ENCODE measurements around the gene DNAJC4.
A peak's percentile ranks its signal among the peaks of the same experiment; 100 is the strongest.
"Not testable (repeated sequence)": the region's sequence is repeated elsewhere in the genome, so short reads cannot be mapped to it uniquely, and the experiment has no call there.

DNAJC4 gene

DNA sequence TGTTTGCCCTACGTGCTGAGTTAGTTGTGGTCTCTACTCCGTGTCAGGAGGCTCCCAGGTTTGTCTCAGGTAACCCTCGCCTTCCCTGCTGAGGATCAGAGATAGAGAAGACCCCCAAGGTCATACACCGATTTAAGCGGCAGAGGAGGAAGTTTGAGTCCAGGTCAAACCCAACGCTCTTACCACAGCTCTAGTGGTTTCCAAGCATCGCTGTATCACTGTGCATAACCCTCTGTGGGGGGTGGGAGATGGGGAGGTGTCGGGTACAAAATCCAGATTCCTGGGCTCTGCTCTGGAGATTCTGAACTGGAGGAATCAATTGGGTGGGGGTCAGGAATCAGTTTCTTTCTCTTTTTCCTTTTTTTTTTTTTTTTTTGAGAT, 627 bp downstream of the DNAJC4 start:
- no peak for DNase-seq

DNA sequence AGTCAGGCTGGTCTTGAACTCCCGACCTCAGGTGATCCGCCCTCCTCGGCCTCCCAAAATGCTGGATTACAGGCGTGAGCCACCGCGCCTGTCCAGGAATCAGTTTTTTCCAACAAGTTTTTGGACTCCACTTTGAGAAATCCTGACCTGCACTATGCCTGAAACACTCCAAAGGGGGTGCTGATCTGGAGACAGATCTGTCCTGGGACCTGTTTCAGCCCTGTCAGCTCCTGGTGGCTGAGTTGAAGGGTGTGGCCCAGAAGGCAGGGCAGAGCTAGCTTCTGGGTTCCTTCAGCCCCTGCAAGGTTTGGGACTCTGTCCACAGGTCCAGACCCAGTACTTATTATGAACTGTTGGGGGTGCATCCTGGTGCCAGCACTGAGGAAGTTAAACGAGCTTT, 1.2 kb downstream of the DNAJC4 start:
- DNase-seq: no peak

DNA sequence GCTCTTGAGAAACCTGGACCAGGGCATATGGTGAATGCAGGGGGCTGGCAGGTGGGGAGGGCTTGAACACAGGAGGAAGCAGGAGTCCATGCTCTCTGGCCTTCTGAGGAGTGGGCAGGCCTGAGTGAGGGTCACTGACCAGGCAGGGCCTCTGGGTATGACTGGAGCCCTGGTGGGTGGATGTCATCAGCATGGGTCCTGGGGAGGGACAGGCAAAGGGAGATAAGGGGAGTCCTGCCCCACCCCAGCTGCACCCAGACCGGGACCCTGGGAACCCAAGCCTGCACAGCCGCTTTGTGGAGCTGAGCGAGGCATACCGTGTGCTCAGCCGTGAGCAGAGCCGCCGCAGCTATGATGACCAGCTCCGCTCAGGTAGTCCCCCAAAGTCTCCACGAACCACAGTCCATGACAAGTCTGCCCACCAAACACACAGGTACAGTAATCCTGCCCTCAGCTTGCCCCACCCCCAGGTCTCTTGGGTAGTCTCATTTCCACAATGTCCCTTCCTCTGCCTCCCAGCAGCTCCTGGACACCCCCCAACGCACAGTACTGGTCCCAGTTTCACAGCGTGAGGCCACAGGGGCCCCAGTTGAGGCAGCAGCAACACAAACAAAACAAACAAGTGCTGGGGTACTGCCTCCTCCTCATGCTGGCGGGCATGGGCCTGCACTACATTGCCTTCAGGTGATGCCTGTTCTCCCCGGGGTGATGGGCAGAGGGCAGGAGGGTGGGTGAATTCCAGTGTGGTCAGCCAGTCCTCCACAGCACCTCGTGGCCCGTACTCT, 2.0 kb downstream of the DNAJC4 start:
- no peak for DNase-seq

DNA sequence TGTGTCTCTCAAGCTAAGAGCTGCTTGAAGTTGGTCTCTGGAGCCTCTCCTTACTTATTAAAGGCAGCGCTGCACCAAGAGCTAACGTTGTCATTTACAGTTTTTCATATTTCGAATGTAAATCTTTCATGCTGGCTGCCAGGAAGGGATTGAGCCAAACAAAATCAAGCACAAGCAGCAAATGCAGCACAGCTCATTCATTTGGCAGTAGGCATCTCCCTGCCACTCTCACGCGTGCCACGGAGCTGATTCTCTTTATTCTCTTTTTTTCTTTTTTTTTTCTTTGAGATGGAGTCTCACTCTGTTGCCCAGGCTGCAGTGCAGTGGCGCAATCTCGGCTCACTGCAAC, 2.6 kb downstream of the DNAJC4 start:
- DNase-seq: no peak

DNA sequence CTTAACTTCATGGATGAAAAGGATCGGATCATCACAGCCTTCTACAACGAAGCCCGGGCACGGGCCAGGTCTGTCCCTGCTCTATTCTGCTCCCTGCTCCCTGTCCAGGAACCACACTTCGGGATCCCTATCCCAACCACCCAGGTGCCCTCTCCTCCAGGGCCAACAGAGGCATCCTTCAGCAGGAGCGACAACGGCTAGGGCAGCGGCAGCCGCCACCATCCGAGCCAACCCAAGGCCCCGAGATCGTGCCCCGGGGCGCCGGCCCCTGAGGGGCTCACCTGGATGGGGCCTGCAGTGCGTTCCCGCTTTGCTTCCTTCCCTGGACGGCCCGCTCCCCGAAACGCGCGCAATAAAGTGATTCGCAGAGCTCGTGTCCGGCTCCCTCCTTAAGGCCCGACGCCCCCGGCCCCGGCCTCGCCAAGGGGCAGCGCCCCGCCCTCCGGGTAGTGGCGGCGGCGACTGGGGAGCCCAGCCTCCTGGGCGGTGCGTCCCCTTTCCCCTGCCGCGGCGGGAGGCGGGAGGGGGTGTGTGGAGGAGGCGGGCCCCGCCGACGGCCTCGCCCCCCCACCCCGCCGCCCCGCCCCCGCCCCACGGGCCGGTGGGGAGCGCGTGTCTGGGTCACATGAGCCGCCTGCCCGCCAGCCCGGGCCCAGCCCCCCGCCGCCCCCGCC, 3.7 kb downstream of the DNAJC4 start, which contains the start of gene VEGFB:
TSS of gene VEGFB (plus strand) at position 672 of the 674 bp plus-strand sequence. CDS start 250 bp downstream, outside the sequence.
- DNase-seq: no peak

DNA sequence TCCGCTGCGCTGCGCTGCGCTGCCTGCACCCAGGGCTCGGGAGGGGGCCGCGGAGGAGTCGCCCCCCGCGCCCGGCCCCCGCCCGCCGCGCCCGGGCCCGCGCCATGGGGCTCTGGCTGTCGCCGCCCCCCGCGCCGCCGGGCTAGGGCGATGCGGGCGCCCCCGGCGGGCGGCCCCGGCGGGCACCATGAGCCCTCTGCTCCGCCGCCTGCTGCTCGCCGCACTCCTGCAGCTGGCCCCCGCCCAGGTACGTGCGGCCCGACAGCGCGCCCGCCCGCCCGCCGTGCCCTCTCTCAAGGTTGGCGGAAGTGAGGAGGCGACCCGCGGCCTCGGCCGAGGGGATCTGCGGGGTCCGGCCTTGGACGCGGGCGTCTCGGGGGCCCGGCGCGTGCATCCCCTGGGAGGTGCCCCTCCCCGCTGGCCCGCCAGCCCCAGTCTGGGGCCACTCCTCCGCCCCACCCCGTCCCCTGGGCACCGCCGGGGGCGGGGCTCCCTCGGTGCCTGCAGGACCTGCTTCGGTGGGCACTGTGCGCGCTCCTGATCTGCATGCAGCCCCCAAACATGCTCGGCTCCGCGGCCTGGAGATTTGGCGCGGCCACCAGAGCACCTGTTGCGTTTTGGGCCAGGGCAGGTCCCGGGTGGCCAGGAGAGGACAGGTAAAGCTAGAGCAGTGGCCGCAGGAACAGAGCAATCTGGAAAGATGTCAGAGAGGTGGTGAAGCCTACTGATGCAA, 4.5 kb downstream of the DNAJC4 start:
- DNase-seq: no peak

DNA sequence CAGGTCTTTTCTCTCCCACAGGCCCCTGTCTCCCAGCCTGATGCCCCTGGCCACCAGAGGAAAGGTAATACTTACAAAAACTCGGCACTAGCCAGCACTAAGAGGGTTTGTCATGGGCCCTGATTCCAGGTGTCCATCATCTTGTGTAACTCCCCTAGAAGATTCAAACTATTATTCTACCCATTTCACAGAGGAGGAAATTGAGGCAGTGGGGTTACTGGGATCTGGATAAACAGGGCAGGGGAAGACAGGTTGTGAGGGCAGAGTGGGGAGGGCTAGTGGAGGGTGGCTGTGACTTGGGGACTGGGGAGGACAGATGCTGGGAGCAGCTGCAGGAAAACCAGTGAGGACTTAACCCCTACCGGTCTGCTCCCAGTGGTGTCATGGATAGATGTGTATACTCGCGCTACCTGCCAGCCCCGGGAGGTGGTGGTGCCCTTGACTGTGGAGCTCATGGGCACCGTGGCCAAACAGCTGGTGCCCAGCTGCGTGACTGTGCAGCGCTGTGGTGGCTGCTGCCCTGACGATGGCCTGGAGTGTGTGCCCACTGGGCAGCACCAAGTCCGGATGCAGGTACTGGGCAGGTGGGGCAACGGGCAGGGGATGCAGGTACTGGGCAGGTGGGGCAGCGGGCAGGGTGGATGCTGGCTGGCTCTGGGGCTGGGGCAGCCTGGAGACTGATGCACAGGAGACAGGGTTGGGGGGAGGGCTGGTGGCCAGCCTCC, 5.3 kb downstream of the DNAJC4 start:
- no peak for DNase-seq

DNA sequence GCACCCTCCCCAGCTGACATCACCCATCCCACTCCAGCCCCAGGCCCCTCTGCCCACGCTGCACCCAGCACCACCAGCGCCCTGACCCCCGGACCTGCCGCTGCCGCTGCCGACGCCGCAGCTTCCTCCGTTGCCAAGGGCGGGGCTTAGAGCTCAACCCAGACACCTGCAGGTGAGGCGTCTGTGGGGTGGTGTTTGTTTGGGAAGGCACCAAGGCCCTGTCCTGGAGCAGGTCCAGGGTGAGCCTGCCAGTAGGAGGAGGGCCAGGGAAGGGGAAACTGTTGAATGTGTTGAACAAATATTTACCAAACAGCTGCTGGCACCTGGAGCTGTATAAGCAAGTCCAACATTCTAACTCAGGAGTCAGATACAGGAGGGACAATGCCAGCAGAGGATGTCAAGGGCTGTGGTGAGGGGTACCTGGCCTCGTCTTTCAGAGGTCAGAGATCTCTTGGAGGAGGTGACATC, 7.2 kb downstream of the DNAJC4 start:
- peak; percentile 80 for DNase-seq

DNA sequence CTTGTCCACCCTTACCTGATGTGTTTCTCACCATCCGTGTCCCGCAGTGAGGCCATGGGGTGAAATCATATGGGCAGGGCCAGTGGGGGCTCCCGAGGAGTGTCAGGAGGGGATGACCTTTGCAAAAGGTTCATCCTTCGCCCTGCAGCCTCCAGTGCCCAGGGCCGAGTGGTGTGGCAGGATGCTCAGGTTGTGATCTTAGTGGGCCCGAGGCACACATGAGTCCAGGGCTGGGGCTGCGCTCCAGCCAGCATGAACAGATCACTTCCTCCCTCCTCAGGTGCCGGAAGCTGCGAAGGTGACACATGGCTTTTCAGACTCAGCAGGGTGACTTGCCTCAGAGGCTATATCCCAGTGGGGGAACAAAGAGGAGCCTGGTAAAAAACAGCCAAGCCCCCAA, 7.7 kb downstream of the DNAJC4 start:
- DNase-seq: no peak

DNA sequence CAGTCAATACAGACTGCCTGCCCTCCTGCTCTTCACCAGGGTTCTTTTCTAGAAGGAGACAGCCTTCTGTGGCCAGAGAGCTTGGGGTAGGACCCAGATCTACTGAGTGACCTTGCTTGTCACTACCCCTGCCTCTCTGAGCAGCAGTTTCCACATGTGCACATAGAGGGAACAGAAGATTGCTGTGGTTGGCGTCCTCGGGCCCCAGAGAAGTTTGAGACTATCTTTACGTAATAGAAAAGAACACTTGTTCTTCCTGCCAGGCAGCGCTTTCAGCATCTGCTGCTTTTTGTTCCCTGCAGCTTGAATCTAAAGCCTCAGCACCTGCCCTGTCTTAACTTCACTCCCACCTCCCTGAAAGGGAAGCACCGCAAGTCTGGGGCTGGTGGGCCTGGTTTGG, 8.7 kb downstream of the DNAJC4 start:
- no peak for DNase-seq

DNA sequence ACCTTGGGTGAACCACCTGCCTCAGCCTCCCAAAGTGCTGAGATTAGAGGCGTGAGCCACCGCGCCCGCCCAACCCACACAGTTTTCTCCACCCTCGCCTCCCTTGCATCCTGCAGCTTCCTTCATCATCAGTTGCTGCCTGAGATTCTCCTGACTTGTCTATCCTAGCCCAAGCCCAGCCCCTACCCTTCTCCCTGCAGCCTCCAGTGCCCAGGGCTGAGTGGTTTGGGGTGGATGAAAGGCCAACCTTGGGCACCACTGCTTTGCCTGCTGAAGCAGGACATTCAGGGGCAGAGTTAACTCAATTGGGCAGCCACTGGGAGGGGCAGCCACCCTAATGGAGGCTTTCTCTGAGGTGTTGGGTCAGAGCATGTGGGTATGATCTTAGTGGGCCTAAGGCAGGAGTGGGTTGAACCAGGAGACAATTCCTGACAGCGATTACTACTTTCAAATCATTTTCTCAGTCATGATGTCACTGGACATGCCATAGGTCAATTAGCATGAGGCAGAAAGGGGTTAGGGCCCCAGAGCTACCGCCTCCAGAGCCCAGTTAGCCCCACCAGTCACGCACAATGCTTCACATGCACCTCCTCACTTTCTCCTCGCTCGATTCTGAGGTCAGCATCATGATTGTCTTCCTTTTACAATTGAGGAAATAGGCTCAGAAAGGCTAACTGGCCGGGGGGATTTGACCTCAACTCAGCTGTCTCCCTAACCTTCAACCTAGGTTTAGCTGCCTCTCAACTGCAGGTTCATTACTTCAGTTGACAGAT, 9.5 kb downstream of the DNAJC4 start:
- DNase-seq: no peak

DNA sequence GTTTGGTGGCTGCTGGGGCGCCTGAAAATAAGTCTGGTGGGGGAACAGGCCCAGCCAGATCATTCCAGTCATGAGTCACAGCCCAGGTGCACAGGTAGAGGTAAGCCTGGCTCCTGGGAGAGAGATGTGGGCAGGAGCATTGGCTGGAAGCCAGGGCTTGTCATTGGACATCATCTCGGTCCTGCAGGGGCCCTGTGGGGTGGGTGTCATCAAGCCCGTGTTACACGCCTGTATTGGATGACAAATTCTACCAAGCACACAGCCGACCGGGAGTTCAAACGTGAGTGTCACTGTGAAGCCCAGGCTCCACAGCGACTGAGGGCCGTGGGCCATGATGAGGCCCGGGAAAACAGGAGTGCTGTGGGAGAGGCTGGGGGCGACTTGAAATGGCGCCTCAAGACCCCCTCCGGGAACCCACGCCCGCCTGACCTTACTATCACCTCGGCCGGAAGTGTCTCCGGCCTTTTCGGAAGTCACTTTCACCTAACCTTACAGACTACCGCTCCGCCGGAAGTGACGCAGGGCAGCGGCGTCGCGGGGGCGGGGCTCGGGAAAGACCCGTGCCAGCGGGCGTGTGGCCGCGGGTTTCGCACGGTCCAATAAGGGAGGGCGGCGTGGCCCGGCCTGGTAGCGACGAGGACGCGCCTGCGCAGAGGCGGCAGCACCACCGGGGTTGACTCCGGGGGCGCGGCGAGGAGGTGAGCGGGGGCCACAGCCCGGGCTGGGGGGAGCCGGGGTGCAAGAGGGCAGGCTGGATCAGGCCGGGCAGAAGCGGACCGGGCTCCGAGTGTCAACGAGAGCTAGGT, 10.3 kb downstream of the DNAJC4 start, which contains the start of gene FKBP2:
TSS of gene FKBP2 (plus strand) at position 661 of the 806 bp plus-strand sequence. CDS start 1,293 bp downstream, outside the sequence.
- DNase-seq: peak; percentile 76

DNA sequence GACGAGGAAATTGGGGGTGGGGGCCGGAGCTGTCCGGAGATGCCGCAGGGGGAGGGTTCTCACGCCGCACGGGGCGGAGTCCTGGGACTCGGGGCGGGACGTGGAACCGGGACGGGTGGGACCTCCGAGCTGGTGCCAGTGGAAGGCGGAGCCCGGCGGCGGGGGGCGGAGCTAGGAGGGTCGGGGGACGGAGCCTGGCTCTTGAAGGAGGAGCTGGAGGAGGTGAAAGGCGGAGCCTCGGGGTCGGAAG, 10.8 kb downstream of the DNAJC4 start:
- DNase-seq: peak; percentile 96

DNA sequence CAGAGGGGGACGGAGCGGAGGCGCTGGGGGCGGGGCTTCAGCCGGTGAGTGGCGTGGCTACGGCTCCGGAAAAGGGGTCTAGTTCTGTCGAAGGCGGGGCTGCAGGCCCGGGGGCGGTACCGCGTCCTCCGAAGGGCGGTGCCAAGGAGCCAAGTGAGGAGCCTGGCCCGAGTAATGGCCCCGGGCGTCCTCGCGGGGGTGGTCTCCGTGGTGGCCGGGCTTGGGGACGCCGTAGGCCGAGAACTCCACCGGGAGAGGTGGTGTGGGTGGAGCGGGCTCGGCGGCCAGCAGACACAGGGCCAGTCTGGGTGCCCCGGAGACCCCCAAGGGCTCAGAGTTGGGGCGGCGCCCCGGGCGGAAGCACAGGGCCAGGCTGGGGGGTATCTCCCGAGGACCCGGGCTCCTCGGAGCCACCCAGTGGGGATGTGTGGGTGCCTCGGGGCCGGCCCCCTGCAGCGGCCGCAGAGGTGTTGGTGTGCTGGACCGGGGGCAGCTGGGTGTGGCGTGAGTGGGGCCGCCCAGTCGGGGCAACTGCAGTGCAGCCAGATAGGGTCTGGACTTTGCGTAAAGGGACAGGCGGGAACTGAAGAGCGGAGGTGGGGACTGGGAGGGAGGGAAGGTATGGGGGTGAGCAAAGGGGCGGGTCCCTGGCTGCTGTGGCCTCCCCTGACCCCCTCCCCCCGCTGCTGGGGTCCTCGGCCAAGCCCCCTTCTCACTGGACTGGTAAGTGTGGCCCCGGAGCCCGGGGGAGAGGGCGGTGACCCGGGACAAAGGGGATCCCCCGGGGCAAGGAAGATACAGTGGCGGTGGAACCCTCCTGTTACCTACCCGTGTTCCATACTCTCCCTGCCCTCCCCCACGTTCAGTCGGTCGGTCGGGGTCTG, 11.4 kb downstream of the DNAJC4 start:
- peak; percentile 27 for DNase-seq

DNA sequence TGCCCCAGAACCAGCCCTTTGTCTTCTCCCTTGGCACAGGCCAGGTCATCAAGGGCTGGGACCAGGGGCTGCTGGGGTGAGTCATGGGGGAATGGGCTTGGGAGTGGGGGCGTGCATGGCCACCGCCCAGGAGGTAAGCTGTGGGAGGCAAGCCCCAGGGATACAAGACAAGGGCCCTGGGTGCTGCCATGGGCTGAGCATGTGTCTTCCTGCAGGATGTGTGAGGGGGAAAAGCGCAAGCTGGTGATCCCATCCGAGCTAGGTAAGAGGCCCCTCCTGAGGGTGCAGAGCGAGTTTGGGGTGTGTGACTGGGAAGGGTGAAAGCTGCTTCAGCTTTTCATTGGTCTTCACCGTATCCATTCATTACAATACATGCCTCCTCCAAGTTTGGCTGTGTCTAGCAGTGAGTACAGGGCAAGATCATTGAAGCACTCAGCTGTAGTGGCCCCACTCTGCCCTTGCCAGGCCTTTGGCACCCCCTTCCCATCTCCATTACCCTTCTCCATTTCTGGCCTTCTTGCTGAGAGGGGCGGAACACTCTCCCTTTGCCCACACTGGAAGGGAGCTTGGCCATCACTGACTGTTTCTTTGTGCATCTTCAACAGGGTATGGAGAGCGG, 13.0 kb downstream of the DNAJC4 start:
- no peak for DNase-seq

DNA sequence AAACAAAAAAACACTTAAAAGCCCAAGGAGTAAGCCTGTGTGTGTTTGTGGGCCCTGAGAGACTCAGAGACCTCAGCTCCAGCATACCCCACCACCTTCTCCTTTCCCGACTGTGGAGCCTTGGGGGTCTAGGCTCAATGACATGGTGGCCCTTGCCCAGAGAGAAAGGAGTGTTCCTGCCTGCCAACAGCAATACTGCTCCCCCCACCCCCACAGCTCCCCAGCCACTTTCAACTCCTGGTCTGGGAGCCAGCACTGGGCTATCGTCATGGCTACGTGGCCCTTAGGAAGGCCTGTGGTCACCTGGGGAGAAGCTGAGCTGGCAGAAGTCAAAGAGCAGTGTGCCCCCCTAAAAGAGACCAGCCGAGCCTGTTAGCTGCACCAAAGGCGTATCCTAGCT, 13.8 kb downstream of the DNAJC4 start:
- DNase-seq: no peak

DNA sequence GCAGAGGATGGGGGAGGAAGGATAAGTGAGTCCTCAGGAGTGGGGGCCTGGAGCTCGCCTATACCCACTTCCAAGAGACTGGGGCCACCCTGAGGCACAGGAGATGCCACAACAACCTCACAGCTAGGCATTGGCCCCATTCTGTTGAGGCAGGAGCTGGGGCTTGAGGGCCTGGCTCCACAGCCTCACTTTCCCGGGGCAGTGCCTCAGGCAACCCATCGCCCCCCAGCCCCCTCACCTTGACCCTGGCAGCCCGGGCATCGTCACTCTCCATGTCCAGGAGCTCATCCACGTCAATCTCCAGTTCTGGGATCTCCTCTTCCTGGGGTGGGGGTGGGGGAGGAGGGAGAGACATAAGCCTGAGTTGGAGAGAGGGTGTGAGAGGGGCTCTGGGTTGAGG, 14.6 kb downstream of the DNAJC4 start:
- DNase-seq: no peak

DNA sequence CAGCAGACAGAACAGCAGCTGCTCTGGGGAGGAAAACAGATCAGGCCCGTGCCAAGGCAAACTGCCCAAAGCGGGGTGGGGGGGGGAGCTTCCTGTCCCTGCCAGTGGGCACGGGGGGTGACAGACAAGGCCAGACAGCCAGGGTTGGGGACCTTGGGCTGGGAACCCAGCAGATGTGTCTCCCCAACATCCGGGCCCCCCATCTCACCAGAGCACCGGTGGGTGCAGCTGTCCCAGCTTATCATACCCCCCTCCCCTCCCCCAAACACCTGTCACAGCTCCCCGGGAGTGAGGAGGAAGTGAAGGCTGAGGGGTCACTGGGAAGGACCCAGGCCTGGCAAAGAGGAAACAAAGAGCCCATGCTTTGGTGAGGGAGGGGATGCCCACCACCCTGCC, 15.1 kb downstream of the DNAJC4 start:
- DNase-seq: no peak

DNA sequence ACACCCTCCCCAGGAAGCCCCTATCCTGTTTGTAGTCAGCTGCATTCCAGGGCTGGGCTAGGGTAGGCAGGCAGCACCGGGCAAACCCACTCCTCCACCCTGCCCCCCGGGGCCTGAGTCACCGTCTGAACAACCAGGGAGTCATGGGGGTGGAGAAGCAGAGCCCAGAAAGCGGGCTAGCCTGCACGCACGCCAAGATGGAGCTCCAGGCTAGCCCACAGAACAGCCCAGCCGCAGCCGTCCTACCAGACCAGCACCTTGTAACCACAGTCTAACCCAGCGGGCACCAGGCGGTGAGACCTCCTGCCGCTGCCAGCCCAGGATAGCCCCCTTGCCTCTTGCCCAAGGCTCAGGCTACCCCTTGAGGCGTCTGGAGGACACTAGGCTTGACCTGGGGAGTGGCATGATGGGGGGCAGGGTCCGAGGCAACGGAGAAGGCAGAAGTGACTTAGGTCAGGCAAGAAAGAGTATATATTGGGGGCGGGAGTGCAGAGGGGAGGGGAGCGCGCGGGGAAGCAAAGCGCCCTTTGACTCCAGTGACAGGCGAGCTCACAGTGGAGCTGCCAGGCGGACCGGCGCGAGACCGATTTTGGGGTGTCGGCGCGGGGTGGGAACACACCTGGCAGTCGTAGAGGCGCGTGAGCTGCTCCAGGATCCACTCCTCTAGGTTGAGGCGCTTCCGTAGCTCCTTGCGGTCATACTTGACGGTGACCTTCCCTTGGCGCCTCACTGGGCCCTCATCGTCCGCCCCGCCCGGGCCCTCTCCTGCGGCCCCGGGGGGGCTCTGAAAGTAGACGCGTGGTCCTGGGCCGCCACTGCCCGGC, 15.7 kb downstream of the DNAJC4 start:
- DNase-seq: no peak

DNA sequence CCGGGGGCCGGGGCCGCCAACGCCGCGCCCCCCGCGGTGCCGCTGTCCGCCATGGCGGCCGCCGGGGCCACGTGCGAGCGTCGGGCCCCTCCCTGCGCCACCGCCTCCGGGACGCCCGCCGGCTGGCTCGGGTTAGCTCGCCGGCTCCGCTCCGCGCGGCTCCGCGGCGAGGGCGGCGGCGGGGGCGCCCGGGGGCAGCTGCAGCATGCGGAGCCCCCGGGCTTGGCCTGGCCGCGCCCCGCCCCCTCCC, 16.2 kb downstream of the DNAJC4 start:
- DNase-seq: not testable (repeated sequence)
